ENCODE results near the gene GAB3. TPM values are rescaled to one million over a fixed set of nuclear protein-coding genes. Genes with fewer than 3 reads are reported as not detected.

GAB3 gene
- total RNA-seq, 1 donor from 2014 or later: 0.90 TPM

DNA sequence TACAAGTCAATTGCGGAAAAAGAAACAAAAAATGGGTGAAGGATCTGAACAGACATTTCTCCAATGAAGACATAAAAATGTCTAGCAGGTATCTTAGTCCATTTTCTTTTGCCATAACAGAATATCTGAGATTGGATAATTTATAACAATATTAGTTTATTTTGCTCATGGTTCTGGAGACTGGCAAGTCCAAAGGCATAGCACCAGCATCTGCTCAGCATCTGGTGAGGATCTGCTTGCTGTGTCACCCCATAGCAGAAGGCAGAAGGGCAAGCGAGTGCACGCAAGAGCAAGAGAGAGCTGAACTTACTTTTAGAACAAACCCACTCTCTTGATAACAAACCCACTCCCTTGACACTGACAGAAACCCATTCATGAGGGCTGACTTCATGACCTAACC lies 29.7 kb downstream of the GAB3 start:
- H3K27me3 Mint-ChIP-seq (ENCODE audit: unreplicated experiment): no peaks in the 10 kb centered on the region
- H3K4me3 Mint-ChIP-seq (ENCODE audit: unreplicated experiment): no peak overlapping the region
- no peaks in the 10 kb centered on the region for H3K9me3 Mint-ChIP-seq (ENCODE audit: unreplicated experiment)
- no peak for DNase-seq (ENCODE audit: low spot score)
- H3K4me1 Mint-ChIP-seq (ENCODE audit: unreplicated experiment): peaks cover 16% of the 10 kb centered on the region
- no peak overlapping the region for H3K27ac Mint-ChIP-seq (ENCODE audit: unreplicated experiment)
- no peaks in the 10 kb centered on the region for H3K36me3 Mint-ChIP-seq (ENCODE audit: low read depth, unreplicated experiment)
- TF ChIP-seq, protein P1, sequence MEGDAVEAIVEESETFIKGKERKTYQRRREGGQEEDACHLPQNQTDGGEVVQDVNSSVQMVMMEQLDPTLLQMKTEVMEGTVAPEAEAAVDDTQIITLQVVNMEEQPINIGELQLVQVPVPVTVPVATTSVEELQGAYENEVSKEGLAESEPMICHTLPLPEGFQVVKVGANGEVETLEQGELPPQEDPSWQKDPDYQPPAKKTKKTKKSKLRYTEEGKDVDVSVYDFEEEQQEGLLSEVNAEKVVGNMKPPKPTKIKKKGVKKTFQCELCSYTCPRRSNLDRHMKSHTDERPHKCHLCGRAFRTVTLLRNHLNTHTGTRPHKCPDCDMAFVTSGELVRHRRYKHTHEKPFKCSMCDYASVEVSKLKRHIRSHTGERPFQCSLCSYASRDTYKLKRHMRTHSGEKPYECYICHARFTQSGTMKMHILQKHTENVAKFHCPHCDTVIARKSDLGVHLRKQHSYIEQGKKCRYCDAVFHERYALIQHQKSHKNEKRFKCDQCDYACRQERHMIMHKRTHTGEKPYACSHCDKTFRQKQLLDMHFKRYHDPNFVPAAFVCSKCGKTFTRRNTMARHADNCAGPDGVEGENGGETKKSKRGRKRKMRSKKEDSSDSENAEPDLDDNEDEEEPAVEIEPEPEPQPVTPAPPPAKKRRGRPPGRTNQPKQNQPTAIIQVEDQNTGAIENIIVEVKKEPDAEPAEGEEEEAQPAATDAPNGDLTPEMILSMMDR (IDR thresholded peaks at IDR 0.05; ENCODE audit: unreplicated experiment): no peak

DNA sequence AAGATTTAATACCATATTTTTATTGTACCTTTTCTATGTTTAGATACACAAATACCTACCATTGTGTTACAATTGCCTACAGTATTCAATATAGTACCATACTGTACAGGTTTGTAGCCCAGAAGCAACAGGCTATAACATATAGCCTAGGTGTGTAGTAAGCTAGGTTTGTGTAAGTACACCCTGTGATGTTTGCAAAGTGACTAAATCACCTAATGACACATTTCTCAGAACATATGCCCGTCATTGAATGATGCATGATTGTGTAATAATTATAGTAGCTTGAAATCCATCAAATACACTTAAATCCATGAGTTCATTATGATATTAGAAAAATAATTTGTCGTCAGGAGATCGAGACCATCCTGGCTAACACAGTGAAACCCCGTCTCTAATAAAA lies 30.8 kb downstream of the GAB3 start:
- Mint-ChIP-seq H3K9me3 (ENCODE audit: unreplicated experiment) (no peaks in the 10 kb centered on the region), H3K27ac (ENCODE audit: unreplicated experiment) (no peak overlapping the region), H3K4me1 (ENCODE audit: unreplicated experiment) (peaks cover 16% of the 10 kb centered on the region), H3K27me3 (ENCODE audit: unreplicated experiment) (no peaks in the 10 kb centered on the region), H3K36me3 (ENCODE audit: low read depth, unreplicated experiment) (no peaks in the 10 kb centered on the region), H3K4me3 (ENCODE audit: unreplicated experiment) (no peak overlapping the region)
- DNase-seq (ENCODE audit: low spot score): no peak
- TF ChIP-seq, protein P1 (IDR thresholded peaks at IDR 0.05; ENCODE audit: unreplicated experiment): no peak

DNA sequence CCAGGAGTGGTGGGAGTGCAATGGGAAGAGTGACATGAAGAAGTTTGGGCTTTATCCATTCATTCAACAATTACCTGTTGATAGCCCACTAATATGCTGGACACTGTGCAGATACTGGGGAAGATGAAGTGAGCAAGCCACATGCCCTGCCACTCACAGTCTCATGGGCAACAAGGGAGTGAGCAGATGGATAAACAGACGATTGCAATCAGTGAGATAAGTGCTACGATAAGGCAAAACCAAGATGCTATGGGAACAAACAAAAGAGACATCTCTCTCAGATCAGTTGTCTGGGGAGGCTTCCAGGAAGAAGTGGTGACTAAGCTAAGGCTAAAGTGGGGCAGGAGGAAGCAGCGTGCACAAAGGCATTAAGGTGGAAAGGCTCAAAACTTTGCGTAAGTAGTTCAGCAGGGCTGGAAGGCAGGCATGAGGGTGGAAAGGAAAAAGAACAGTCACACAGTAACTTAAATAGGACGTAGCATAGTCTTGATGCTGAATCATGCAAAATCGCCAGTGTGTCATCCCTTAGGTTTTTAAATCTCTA lies 31.7 kb downstream of the GAB3 start:
- DNase-seq (ENCODE audit: low spot score): no peak
- Mint-ChIP-seq H3K27ac (ENCODE audit: unreplicated experiment) (peak overlapping the region; percentile 14), H3K4me3 (ENCODE audit: unreplicated experiment) (peak overlapping the region; percentile 19), H3K4me1 (ENCODE audit: unreplicated experiment) (peaks cover 16% of the 10 kb centered on the region), H3K9me3 (ENCODE audit: unreplicated experiment) (no peaks in the 10 kb centered on the region), H3K36me3 (ENCODE audit: low read depth, unreplicated experiment) (no peaks in the 10 kb centered on the region), H3K27me3 (ENCODE audit: unreplicated experiment) (no peaks in the 10 kb centered on the region)
- TF ChIP-seq, protein P1 (IDR thresholded peaks at IDR 0.05; ENCODE audit: unreplicated experiment): no peak

DNA sequence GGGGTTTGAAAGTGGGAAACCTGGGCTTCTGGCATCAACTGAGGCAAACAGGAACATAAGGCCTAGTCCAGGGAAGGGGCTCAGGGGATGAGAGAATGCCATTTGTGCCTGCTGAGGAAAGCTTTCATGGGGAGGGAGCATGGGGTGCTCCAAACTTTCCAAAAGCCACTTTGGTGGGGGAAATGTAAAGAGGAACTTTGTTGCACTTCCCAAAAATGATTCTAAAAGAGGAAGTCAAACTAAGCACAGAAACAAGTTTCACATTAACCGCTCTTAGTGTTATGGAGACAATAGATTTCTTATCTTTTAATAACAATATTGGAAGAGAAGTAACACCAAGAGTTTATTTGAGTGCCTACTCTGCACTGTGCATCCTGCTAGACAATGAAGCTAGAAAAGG lies 32.3 kb downstream of the GAB3 start:
- Mint-ChIP-seq H3K4me1 (ENCODE audit: unreplicated experiment) (peaks cover 16% of the 10 kb centered on the region), H3K9me3 (ENCODE audit: unreplicated experiment) (no peaks in the 10 kb centered on the region), H3K36me3 (ENCODE audit: low read depth, unreplicated experiment) (no peaks in the 10 kb centered on the region), H3K4me3 (ENCODE audit: unreplicated experiment) (no peak overlapping the region), H3K27ac (ENCODE audit: unreplicated experiment) (no peak overlapping the region), H3K27me3 (ENCODE audit: unreplicated experiment) (no peaks in the 10 kb centered on the region)
- no peak for DNase-seq (ENCODE audit: low spot score)
- TF ChIP-seq, protein P1 (IDR thresholded peaks at IDR 0.05; ENCODE audit: unreplicated experiment): no peak

DNA sequence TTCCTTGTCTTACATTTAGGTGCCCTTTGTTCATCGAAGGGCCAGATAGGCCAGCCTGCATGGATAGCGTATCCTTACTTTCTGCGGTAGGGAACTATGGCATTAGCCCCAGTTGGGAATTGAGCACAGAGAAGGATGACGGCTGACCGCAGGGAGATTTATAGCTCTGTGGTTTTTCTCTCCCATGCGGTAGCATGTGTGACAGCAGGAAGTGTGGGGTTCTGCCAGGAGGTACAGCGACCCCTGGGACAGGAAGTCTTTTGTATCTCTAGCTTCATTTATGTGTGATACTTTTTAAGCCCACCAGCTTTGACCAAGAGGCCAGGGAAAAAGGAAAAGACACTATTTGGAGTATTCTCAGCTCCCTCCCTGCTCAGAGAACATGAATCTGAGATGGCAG lies 33.1 kb downstream of the GAB3 start:
- Mint-ChIP-seq H3K9me3 (ENCODE audit: unreplicated experiment) (no peaks in the 10 kb centered on the region), H3K4me1 (ENCODE audit: unreplicated experiment) (peaks cover 16% of the 10 kb centered on the region), H3K4me3 (ENCODE audit: unreplicated experiment) (no peak overlapping the region), H3K27me3 (ENCODE audit: unreplicated experiment) (no peaks in the 10 kb centered on the region), H3K36me3 (ENCODE audit: low read depth, unreplicated experiment) (no peaks in the 10 kb centered on the region), H3K27ac (ENCODE audit: unreplicated experiment) (peak overlapping the region; percentile 21)
- no peak for DNase-seq (ENCODE audit: low spot score)
- TF ChIP-seq, protein P1 (IDR thresholded peaks at IDR 0.05; ENCODE audit: unreplicated experiment): no peak

All from endothelial cell (in vitro differentiated cells).